OCI-LY1 (cell line): Measurements from ENCODE around the gene NACC1.
"Not testable (repeated sequence)": the region's sequence is repeated elsewhere in the genome, so short reads cannot be mapped to it uniquely, and the experiment has no call there.

Experiments used
- EZH2 ChIP-seq: fragments of 200-600 bp; sonication (generic), shearing (Covaris generic); IDR thresholded peaks from 2 replicates; pipeline ENCODE4 v1.8.0; 2017; ENCODE audit warnings: borderline replicate concordance, mixed run types, mild to moderate bottlenecking, antibody characterized with exemption, low read length, moderate library complexity, mixed read lengths
- TF ChIP-seq, protein P1 (sequence below): fragments of 200-600 bp; sonication (generic), shearing (Covaris generic); IDR thresholded peaks from 2 replicates; pipeline ENCODE4 v1.5.1; 2017; ENCODE audit warnings: mild to moderate bottlenecking, antibody characterized with exemption, low read length, moderate library complexity, mixed read lengths

DNA sequence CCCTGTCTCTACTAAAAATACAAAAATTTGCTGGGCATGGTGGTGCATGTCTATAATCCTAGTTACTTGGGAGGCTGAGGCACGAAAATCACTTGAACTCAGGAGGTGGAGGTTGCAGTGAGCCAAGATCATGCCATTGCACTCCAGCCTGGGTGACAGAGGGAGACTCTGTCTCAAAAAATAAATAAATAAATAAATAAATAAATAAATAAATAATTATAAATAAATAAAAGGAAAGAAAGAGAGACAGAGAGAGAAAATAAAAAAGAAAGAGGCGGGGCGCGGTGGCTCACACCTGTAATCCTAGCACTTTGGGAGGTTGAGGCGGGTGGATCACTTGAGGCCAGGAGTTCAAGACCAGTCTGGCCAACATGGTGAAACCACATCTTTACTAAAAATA lies 59.5 kb downstream of the NACC1 start:
- TF ChIP-seq, protein P1, sequence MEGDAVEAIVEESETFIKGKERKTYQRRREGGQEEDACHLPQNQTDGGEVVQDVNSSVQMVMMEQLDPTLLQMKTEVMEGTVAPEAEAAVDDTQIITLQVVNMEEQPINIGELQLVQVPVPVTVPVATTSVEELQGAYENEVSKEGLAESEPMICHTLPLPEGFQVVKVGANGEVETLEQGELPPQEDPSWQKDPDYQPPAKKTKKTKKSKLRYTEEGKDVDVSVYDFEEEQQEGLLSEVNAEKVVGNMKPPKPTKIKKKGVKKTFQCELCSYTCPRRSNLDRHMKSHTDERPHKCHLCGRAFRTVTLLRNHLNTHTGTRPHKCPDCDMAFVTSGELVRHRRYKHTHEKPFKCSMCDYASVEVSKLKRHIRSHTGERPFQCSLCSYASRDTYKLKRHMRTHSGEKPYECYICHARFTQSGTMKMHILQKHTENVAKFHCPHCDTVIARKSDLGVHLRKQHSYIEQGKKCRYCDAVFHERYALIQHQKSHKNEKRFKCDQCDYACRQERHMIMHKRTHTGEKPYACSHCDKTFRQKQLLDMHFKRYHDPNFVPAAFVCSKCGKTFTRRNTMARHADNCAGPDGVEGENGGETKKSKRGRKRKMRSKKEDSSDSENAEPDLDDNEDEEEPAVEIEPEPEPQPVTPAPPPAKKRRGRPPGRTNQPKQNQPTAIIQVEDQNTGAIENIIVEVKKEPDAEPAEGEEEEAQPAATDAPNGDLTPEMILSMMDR, result not testable (repeated sequence)
- TF ChIP-seq EZH2, result not testable (repeated sequence)
